IPS DF 19.7 (cell line): ENCODE data around the gene CCDC9B.

ENCODE experiments used
- DNase-seq: peaks from one replicate; pipeline ENCODE4 v3.0.0-alpha.2; 2013; ENCODE audit warnings: low read depth, low spot score

The CCDC9B gene

GRCh38 chr15:40365624-40366456 is 25.1 kb upstream of the CCDC9B start:
- no peak for DNase-seq

GRCh38 chr15:40365016-40365415 is 24.3 kb upstream of the CCDC9B start:
- no peak for DNase-seq

GRCh38 chr15:40364251-40364650 is 23.5 kb upstream of the CCDC9B start:
- no peak for DNase-seq

- DNase-seq = no peak
Measured at GRCh38 chr15:40363611-40364010, 22.9 kb upstream of the CCDC9B start.

DNA sequence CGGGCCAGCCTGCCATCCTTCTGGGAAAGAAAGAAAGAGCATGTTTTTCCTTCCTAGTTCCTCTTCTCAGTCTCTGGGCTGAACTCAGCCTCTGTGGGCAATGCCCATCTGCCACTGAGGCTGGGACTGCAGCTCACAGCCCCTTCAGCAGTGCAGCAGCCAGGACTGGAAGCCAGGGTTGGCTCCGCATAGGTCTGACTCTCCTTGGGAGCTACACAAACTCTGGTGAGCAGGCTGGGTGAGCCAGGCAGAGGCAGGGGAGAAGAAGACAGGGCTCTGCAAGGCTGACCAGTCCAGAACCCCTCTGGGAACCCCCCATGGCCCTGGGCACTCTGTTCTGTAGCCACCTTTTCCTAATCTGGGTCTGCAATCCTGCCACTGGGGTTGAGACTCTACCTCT is 20.9 kb upstream of the CCDC9B start:
- DNase-seq = no peak

- DNase-seq = no peak
Measured at GRCh38 chr15:40360015-40360414, 19.3 kb upstream of the CCDC9B start.

DNA sequence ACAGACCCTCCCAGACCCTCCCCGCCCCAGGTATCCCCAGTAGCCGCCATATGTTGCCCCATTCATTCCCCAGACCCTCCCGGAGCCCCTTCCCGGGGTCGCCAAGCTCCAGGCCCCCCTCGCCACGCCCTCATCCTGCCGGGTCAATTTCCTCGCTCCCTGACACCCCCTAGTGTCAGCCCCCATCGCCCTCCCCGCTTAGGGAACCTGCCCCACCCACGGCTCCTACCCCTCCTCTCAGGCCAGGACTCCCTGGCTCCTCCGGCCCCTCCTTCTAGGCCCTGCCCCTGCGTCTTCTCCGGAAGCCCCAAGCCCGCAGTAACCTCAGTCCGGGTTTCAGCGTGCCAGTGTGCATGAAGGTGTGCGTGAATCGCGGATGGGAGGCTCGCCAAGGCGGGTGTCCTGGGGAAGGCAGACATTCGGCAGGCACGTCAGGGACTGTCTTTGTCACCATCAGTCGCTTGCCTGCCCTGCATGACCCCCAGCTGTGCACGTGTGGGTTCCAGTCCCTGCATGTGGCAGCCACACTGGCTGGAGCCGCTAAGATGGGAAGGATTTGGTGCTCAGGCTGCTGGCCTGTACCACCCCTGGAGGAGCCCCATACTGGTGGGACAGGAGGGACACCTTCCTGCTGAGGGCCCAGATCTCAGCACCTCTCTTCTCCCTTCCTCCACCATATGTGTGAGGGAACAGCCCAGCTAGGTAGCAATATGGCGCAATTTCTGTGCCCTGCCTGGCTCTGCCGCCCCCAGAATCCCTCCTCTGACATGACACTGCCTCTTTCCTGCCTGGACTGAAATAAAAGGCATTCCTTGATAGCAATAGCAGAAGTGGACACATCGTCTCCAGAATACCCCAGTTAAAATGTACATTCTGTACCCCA is 18.0 kb upstream of the CCDC9B start:
- DNase-seq = no peak

- no peak for DNase-seq
Measured at GRCh38 chr15:40357723-40358470, 17.2 kb upstream of the CCDC9B start, which contains the start of gene DISP2. DISP2 (plus strand) TSS chr15:40358219; CDS start chr15:40358322, 103 bp downstream.

DNA sequence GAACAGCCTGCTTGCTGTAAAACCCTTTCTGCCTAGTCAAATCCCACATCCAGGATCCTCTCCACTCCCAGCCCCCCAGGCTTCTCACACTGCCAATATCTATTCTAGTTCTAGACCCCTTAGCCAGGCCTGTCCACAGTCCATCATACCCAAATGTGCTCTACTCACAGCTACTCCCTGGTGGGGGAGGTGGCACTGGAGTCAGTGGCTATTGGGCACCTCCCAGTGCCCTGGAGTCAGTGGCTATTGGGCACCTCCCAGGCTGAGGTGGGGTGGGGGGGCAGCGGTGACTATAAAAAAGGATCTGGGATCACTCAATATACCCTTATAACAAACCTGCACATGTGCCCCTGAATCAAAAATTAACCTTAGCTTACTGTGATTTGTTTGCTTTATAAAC is 16.5 kb upstream of the CCDC9B start:
- DNase-seq = no peak

GRCh38 chr15:40355976-40356585 is 15.3 kb upstream of the CCDC9B start:
- DNase-seq = no peak

GRCh38 chr15:40354408-40355171 is 13.9 kb upstream of the CCDC9B start:
- no peak for DNase-seq

DNA sequence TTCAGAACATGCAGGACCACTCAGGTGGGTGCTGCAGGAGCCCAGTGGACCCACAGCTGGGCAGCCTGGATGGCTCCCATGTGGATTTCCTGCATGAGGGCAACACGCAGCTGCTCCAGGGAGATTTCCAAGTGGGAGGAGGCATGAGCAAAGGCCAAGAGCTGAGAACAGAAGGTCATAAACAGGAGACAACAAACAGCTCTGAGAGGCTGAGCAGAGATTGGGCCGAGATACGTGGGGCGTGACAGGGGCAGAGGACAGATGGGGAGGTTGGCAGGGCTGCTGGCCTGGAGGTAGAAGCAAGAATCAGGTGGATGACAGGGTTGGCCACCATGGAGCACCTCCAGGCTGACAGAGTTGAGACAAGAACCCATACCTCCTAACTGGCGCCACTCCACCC is 13.0 kb upstream of the CCDC9B start:
- no peak for DNase-seq

- DNase-seq = no peak
Measured at GRCh38 chr15:40352281-40352901, 11.7 kb upstream of the CCDC9B start.

GRCh38 chr15:40349163-40349562 is 8.4 kb upstream of the CCDC9B start:
- no peak for DNase-seq

GRCh38 chr15:40348474-40348870 is 7.7 kb upstream of the CCDC9B start:
- no peak for DNase-seq

DNA sequence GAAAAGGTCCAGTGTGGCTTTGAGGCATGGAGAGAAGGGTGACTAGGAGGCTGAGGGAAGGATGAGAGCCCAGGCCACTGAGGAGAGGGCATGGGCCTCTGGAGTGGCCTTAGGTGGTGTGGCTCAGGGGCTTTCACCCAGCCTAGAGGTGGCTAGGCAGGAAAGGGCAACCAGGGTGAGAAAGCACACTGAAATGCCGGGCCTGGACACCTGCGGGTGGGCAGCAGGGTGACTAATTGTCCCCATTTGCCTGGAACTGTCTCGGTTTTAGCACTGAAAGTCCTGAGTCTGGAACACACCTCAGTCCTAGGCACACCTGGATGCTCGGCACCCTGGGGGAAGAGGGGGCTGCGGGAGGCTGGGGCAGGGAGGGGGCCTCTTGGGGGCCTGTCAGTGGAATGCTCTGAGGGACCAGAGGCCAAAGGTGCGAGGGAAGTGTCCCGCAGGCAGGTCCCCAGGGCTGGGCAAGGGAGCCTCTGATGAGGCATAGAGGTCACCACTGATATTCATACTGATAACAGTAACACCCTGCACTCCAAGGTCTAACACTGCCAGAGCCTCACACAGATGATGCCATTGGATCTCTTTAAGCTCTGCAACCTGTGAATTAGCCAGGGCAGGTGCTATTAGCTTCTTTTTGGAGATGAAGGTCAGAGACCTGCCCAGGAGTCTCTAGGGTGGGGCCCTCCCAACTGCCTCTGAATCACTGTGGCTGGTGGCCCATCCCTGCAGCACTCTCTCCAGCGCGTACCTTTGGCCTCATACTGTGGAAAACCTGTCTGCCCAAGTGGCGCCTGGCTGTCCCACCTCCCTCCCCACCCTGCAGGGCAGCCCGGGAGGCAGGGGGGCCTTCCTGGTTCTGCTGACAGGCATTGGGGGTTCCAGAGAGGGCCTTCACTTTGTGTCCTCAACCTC is 7.1 kb upstream of the CCDC9B start:
- DNase-seq = no peak

- DNase-seq = no peak
Measured at GRCh38 chr15:40346579-40347558, 6.1 kb upstream of the CCDC9B start.
